HS-5 (cell line): Measurements from ENCODE around the gene FRG2C.
"Not testable (repeated sequence)": the region's sequence is repeated elsewhere in the genome, so short reads cannot be mapped to it uniquely, and the experiment has no call there.

ENCODE experiments used
- DNase-seq: peaks from one replicate; pipeline ENCODE4 v3.0.0-alpha.2; 2012; ENCODE audit warnings: low read depth

The FRG2C gene

GRCh38 chr3:75669348-75670297, 5.5 kb downstream of the FRG2C start:
- DNase-seq, result not testable (repeated sequence)

- not testable (repeated sequence) for DNase-seq
Observed at GRCh38 chr3:75670298-75671286, 6.5 kb downstream of the FRG2C start.

- DNase-seq, result not testable (repeated sequence)
Observed at GRCh38 chr3:75671287-75672139, 7.4 kb downstream of the FRG2C start.

- DNase-seq, result peak; percentile 58
Observed at GRCh38 chr3:75672140-75672775, 8.1 kb downstream of the FRG2C start.

- not testable (repeated sequence) for DNase-seq
Observed at GRCh38 chr3:75683965-75684364, 19.8 kb downstream of the FRG2C start.

- no peak for DNase-seq
Observed at GRCh38 chr3:75687323-75687722, 23.2 kb downstream of the FRG2C start.

GRCh38 chr3:75692061-75692460, 27.9 kb downstream of the FRG2C start:
- no peak for DNase-seq
